KMS-11 (cell line): ENCODE data around the gene DAD1.

Experiments used
- H2AFZ ChIP-seq: fragments of 200-600 bp; sonication (generic); 2 replicates; pipeline ENCODE4 v1.6.1; 2016; ENCODE audit warnings: antibody characterized with exemption, mixed run types, low read depth
- H3K27ac ChIP-seq: fragments of 200-600 bp; sonication (generic); 2 replicates; pipeline ENCODE4 v1.6.1; 2016; ENCODE audit warnings: mild to moderate bottlenecking, mixed run types
- H3K27me3 ChIP-seq: fragments of 200-600 bp; sonication (generic); 2 replicates; pipeline ENCODE4 v1.6.1; 2017; ENCODE audit warnings: mild to moderate bottlenecking, low read depth, mixed run types, moderate library complexity; ENCODE audit not compliant: insufficient read depth
- H3K36me3 ChIP-seq: fragments of 200-600 bp; sonication (generic); 2 replicates; pipeline ENCODE4 v1.6.1; 2017; ENCODE audit warnings: mild to moderate bottlenecking, mixed run types; ENCODE audit not compliant: insufficient read depth
- H3K4me1 ChIP-seq: fragments of 200-600 bp; sonication (generic); 2 replicates; pipeline ENCODE4 v1.6.1; 2016; ENCODE audit warnings: mild to moderate bottlenecking, low read depth, mixed run types; ENCODE audit not compliant: poor library complexity, severe bottlenecking
- H3K4me2 ChIP-seq: fragments of 200-600 bp; sonication (generic); 2 replicates; pipeline ENCODE4 v1.7.0; 2016; ENCODE audit warnings: mild to moderate bottlenecking, mixed run types
- H3K4me3 ChIP-seq: fragments of 200-600 bp; sonication (generic); IDR thresholded peaks from 2 replicates; pipeline ENCODE4 v1.6.1; 2017; ENCODE audit warnings: low read depth, low read length, mixed read lengths; ENCODE audit not compliant: insufficient read depth
- H3K79me2 ChIP-seq: fragments of 200-600 bp; sonication (generic); 2 replicates; pipeline ENCODE4 v1.6.1; 2016; ENCODE audit warnings: low read depth, mixed run types; ENCODE audit not compliant: insufficient read depth
- H3K9ac ChIP-seq: fragments of 200-600 bp; sonication (generic); 2 replicates; pipeline ENCODE4 v1.6.1; 2016; ENCODE audit warnings: mild to moderate bottlenecking, mixed run types
- H4K20me1 ChIP-seq: fragments of 200-600 bp; sonication (generic); 2 replicates; pipeline ENCODE4 v1.6.1; 2016; ENCODE audit warnings: mild to moderate bottlenecking, mixed run types; ENCODE audit not compliant: insufficient read depth
- TF ChIP-seq, protein P1 (sequence below): fragments of 200-600 bp; sonication (generic); conservative IDR thresholded peaks from 2 replicates; pipeline ENCODE4 v1.6.1; 2017; ENCODE audit warnings: low read depth, mild to moderate bottlenecking, antibody characterized with exemption, low read length, moderate library complexity, mixed read lengths

DAD1 gene

DNA sequence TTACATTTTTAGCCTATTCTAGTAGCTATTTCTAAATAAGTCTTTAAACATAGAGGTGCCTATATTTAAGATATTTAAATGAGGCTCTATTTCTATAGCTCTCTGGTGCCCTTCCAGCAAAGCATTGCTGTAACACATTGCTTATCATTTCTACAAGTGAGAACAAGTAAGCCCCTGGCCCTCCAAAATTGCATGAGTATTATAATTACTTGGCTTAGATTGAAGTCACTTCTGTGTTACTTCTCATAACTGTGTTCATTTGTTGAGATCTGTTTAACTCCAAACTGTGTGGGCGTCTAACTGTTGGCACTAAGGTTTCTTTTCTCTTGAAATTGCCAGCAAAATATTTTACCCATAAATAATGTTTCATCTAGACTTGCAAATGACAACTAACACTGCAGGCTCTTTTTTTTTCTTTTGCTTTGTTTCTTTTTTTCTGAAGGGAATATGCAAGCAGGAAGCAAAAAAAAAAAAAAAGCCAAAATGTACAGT lies 66.5 kb downstream of the DAD1 start:
- TF ChIP-seq, protein P1, sequence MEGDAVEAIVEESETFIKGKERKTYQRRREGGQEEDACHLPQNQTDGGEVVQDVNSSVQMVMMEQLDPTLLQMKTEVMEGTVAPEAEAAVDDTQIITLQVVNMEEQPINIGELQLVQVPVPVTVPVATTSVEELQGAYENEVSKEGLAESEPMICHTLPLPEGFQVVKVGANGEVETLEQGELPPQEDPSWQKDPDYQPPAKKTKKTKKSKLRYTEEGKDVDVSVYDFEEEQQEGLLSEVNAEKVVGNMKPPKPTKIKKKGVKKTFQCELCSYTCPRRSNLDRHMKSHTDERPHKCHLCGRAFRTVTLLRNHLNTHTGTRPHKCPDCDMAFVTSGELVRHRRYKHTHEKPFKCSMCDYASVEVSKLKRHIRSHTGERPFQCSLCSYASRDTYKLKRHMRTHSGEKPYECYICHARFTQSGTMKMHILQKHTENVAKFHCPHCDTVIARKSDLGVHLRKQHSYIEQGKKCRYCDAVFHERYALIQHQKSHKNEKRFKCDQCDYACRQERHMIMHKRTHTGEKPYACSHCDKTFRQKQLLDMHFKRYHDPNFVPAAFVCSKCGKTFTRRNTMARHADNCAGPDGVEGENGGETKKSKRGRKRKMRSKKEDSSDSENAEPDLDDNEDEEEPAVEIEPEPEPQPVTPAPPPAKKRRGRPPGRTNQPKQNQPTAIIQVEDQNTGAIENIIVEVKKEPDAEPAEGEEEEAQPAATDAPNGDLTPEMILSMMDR = no peak
- Histone ChIP-seq H3K79me2 (no peaks in the 10 kb centered on the region), H3K27ac (no peak overlapping the region), H3K4me2 (no peak overlapping the region), H3K9ac (no peak overlapping the region), H3K4me3 (no peak overlapping the region), H3K27me3 (no peaks in the 10 kb centered on the region), H2AFZ (no peak overlapping the region), H3K4me1 (peaks cover 5% of the 10 kb centered on the region), H3K36me3 (no peaks in the 10 kb centered on the region), H4K20me1 (no peaks in the 10 kb centered on the region)

DNA sequence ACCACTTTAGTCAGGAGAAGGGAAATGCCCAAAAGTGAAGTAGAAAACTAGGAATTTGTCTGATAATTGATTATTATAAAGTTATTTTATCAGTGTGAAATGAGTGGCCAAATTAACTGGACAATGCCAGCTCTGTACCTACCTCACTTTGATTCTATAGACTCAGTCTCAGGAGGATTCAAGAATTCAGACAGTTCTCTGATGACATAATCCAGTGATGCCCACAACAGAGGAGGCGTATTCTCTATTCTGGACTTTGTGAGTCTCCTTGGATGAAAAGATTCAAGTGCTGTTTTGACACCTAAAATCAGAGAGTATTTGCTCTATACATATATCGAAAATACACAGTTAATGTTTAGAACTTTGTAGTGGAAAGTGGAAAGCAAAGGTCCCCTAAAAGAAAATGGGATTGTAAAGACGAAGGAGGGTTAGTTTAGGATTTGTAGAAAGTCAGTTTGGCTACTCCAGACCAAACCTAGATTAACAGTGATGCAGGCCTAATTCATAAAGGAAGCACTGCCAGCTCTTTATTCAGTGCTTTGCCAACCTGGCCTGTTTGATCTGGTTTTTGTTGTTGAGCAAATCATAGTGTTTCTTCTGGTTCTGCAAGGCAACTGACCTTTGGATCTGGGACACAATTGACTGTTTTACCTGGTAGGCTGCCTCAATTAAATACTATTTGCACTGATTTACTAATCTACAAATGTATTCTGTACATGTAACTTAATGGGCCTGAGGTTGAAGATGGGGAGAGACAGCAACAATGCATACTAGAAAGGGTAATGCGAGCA lies 67.4 kb downstream of the DAD1 start:
- H3K4me1 ChIP-seq = peaks cover 5% of the 10 kb centered on the region
- no peaks in the 10 kb centered on the region for H3K27me3 ChIP-seq

GRCh38 chr14:22520796-22521195 lies 68.2 kb downstream of the DAD1 start:
- Histone ChIP-seq H2AFZ (no peak overlapping the region), H3K79me2 (no peaks in the 10 kb centered on the region), H3K4me2 (no peak overlapping the region), H3K36me3 (no peaks in the 10 kb centered on the region), H3K4me3 (no peak overlapping the region), H3K27ac (no peak overlapping the region), H3K27me3 (no peaks in the 10 kb centered on the region), H4K20me1 (no peaks in the 10 kb centered on the region), H3K9ac (no peak overlapping the region), H3K4me1 (peaks cover 5% of the 10 kb centered on the region)
- TF ChIP-seq, protein P1 = no peak

More for the DNA sequence above, 67.4 kb downstream of the DAD1 start:
- no peaks in the 10 kb centered on the region for H4K20me1 ChIP-seq
- no peak overlapping the region for H2AFZ ChIP-seq
- H3K36me3 ChIP-seq = no peaks in the 10 kb centered on the region
- H3K27ac ChIP-seq = no peak overlapping the region
- no peak overlapping the region for H3K4me2 ChIP-seq
- no peak overlapping the region for H3K9ac ChIP-seq
- no peaks in the 10 kb centered on the region for H3K79me2 ChIP-seq
- no peak overlapping the region for H3K4me3 ChIP-seq
- TF ChIP-seq, protein P1 = no peak

DNA sequence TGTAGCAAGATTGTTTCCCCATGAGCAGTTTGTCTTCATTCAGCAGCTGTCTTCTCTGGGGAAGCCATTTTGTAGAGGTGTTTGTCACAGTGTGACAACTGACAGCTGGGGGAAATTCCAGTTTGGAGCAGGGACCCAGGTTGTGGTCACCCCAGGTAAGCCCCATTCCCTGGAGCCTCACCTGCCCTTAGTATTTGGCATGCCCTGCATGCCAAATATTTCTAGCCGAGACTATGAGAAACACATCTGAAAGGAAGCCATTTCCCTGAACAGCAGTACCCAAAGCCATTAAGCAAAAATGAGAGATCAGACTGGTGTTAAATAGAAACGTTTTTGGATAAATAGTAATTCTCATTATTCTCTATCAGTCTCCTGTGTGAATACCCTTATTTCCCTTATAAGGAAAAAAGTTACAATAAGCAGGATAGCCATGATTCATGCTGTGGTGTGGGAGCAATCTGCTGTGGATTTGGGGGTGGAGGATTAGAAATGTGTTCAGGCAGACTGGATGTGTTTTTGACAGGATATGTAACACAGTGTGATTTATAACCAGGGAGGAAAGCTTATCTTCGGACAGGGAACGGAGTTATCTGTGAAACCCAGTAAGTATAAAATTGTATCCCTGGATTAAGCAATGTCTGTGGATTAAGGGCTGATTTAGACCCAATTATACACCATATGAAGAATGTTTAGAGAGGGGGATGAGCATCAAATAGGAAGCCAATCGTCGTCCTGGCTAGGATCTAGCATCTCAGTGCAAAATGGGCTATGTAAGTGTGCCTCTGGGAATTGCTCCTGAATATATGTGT lies 68.9 kb downstream of the DAD1 start:
- H3K9ac ChIP-seq = no peak overlapping the region
- H3K4me3 ChIP-seq = no peak overlapping the region
- no peak overlapping the region for H3K4me2 ChIP-seq
- peaks cover 12% of the 10 kb centered on the region for H3K4me1 ChIP-seq
- no peak overlapping the region for H3K27ac ChIP-seq
- H3K36me3 ChIP-seq = no peaks in the 10 kb centered on the region
- no peaks in the 10 kb centered on the region for H3K79me2 ChIP-seq
- TF ChIP-seq, protein P1 = no peak
- H4K20me1 ChIP-seq = no peaks in the 10 kb centered on the region
- H3K27me3 ChIP-seq = no peaks in the 10 kb centered on the region
- no peak overlapping the region for H2AFZ ChIP-seq
